GM12874 (cell line): ENCODE data around the gene XPNPEP1.

Experiments
- CTCF ChIP-seq: IDR thresholded peaks from 2 replicates; pipeline ENCODE4 v1.5.1; 2011; ENCODE audit warnings: low read depth, mild to moderate bottlenecking, control low read depth, low read length, moderate library complexity; ENCODE audit not compliant: insufficient read depth

Gene XPNPEP1

GRCh38 chr10:109958059-109958458 is 34.7 kb upstream of the XPNPEP1 start:
- TF ChIP-seq CTCF: no peak

- TF ChIP-seq CTCF: no peak
These were observed 33.9 kb upstream of the XPNPEP1 start for GRCh38 chr10:109957092-109957797.

- peak; percentile 66 for TF ChIP-seq CTCF
These were observed 33.3 kb upstream of the XPNPEP1 start for GRCh38 chr10:109956454-109957091.

GRCh38 chr10:109953766-109954165 is 30.5 kb upstream of the XPNPEP1 start:
- no peak for TF ChIP-seq CTCF

- TF ChIP-seq CTCF: no peak
These were observed 29.2 kb upstream of the XPNPEP1 start for GRCh38 chr10:109952526-109952925.

- no peak for TF ChIP-seq CTCF
These were observed 24.0 kb upstream of the XPNPEP1 start for GRCh38 chr10:109947111-109947920.

- no peak for TF ChIP-seq CTCF
These were observed 23.4 kb upstream of the XPNPEP1 start for GRCh38 chr10:109946680-109947079.
